ENCODE measurements around the gene POR.

Gene POR

DNA sequence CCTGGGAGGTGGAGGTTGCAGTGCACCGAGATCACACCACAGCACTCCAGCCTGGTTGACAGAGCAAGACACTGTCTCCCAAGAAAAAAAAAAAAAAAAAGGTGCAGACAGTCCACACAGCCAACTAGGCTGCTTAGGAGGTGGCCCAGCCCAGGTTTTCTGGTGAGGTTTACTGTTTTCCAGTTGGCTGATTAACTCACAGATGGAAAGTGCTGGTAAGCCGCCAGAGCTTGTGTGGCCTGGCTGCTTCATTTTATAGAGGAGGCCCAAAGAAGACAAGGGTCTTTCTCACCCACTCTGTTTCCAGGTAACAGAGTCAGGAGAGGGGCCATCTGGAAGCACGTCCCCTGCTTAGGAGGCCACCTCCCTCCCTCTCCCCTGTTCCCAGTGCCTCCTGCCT lies 29.9 kb upstream of the POR start:
- H3K9ac ChIP-seq (ENCODE audit: low read length): no peak overlapping the region
- no peak overlapping the region for H3K4me2 ChIP-seq (ENCODE audit: low read depth, low read length)
- no peaks in the 10 kb centered on the region for H3K9me2 ChIP-seq (replicated peaks; ENCODE audit: insufficient read depth, low read length)
- no peaks in the 10 kb centered on the region for H4K20me1 ChIP-seq (ENCODE audit: insufficient read depth, low read length)
- H3K9me3 ChIP-seq (replicated peaks; ENCODE audit: insufficient read depth, low read length): no peaks in the 10 kb centered on the region
- peaks cover 3% of the 10 kb centered on the region for H3K4me1 ChIP-seq (ENCODE audit: low read length)
- H3K36me3 ChIP-seq (replicated peaks; ENCODE audit: insufficient read depth, low read length): 0 out of 2 replicates have a peak, but pooled peaks cover 8% of the 10 kb centered on the region
- H3K27me3 ChIP-seq (replicated peaks; ENCODE audit: insufficient read depth, low read length): no peaks in the 10 kb centered on the region
- TF ChIP-seq, protein P1, sequence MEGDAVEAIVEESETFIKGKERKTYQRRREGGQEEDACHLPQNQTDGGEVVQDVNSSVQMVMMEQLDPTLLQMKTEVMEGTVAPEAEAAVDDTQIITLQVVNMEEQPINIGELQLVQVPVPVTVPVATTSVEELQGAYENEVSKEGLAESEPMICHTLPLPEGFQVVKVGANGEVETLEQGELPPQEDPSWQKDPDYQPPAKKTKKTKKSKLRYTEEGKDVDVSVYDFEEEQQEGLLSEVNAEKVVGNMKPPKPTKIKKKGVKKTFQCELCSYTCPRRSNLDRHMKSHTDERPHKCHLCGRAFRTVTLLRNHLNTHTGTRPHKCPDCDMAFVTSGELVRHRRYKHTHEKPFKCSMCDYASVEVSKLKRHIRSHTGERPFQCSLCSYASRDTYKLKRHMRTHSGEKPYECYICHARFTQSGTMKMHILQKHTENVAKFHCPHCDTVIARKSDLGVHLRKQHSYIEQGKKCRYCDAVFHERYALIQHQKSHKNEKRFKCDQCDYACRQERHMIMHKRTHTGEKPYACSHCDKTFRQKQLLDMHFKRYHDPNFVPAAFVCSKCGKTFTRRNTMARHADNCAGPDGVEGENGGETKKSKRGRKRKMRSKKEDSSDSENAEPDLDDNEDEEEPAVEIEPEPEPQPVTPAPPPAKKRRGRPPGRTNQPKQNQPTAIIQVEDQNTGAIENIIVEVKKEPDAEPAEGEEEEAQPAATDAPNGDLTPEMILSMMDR (IDR thresholded peaks at IDR 0.05; ENCODE audit: low read length): no peak
- no peak for TF ChIP-seq EZH2 (optimal IDR thresholded peaks at IDR 0.05; ENCODE audit: low read depth, low read length)
- H3K79me2 ChIP-seq (ENCODE audit: low read length): peaks cover 27% of the 10 kb centered on the region
- no peak for DNase-seq
- no peak overlapping the region for H3K27ac ChIP-seq (ENCODE audit: low read length)
- H3K4me3 ChIP-seq (ENCODE audit: low read length): no peak overlapping the region
- H3F3A ChIP-seq (ENCODE audit: insufficient read depth, low read length): no peaks in the 10 kb centered on the region
- H2AFZ ChIP-seq (ENCODE audit: low read length): no peak overlapping the region

DNA sequence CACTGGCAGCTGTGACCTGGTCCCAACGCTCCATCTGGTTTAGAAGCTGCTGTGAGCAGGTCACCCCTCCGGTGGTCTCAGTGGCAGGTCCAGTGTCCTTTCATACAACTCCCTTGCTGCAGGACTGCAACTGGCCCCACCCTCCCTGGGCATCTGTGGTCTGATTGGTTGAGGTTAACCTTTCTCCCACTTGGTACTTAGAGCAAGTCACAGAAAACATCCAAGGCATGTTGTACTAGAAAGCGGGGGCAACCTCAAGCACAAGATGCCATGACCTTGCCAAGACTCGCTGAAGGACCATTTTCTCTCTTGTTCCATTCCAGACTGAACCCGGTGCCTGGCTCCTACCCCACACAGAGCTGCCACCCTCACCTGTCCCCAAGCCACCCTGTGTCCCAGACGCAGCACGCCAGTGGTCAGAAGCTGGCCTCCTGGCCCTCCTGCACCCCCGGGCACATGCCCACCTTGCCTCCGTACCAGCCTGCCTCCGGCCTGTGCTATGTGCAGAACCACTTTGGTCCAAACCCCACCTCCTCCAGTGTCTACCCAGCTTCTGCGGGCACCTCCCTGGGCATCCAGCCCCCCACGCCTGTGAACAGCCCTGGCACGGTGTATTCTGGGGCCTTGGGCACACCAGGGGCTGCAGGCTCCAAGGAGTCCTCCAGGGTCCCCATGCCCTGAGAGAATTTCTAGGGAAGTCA lies 27.1 kb upstream of the POR start:
- DNase-seq: no peak
- H3K36me3 ChIP-seq (replicated peaks; ENCODE audit: insufficient read depth, low read length): no peaks in the 10 kb centered on the region

DNA sequence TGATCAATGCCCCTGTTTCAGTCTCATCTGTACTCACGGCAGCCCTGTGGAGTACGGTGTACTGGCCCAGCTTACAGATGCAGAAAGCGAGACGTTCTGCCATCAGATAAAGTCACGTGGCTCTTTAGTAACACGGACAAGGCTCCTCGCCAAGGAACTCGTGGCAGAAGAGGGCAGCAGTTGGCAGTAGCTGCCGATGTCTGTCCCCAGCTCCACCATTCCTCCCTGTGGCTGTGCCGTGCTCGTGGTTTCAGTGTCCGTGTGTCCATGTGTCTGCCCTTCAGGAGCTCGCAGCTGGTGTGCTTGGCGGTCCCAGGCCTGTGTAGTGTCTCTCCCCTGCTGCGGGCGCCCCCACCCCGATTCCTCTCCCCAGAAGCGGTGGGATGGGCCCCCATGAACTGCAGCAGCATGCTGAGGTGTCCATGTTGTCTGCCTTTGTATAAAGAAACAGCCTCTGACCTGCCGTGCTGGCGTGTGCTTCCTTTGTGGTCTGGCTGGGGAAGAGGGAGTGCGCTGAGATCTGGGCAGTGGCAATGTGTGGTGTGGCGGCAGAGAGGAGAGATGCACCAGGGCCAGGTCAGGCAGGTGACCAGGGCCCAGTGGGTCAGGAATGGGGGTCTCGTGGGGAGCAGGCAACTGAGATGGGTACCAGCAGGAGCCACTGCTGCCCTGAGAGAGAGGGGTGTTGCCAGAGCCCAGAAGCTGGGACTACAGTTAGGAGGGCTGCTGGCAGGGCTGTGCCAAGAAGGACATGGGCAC lies 26.3 kb upstream of the POR start:
- no peak overlapping the region for H3K27ac ChIP-seq (ENCODE audit: low read length)
- H2AFZ ChIP-seq (ENCODE audit: low read length): no peak overlapping the region
- no peaks in the 10 kb centered on the region for H3K36me3 ChIP-seq (replicated peaks; ENCODE audit: insufficient read depth, low read length)
- H3K79me2 ChIP-seq (ENCODE audit: low read length): no peaks in the 10 kb centered on the region; the same call in 1 of the 2 replicates
- no peak overlapping the region for H3K4me3 ChIP-seq (ENCODE audit: low read length)
- no peak overlapping the region for H3K9ac ChIP-seq (ENCODE audit: low read length)
- no peaks in the 10 kb centered on the region for H3F3A ChIP-seq (ENCODE audit: insufficient read depth, low read length)
- no peak overlapping the region for H3K4me2 ChIP-seq (ENCODE audit: low read depth, low read length)
- no peaks in the 10 kb centered on the region for H4K20me1 ChIP-seq (ENCODE audit: insufficient read depth, low read length)
- H3K9me3 ChIP-seq (replicated peaks; ENCODE audit: insufficient read depth, low read length): no peaks in the 10 kb centered on the region
- TF ChIP-seq, protein P1 (IDR thresholded peaks at IDR 0.05; ENCODE audit: low read length): no peak
- TF ChIP-seq EZH2phosphoT487 (IDR thresholded peaks at IDR 0.05; ENCODE audit: low read length) (no peak), EZH2 (optimal IDR thresholded peaks at IDR 0.05; ENCODE audit: low read depth, low read length) (no peak)
- H3K4me1 ChIP-seq (ENCODE audit: low read length): no peaks in the 10 kb centered on the region
- no peaks in the 10 kb centered on the region for H3K27me3 ChIP-seq (replicated peaks; ENCODE audit: insufficient read depth, low read length)
- no peak for DNase-seq
- no peaks in the 10 kb centered on the region for H3K9me2 ChIP-seq (replicated peaks; ENCODE audit: insufficient read depth, low read length)

More for the DNA sequence above, 27.1 kb upstream of the POR start:
- no peak overlapping the region for H3K4me3 ChIP-seq (ENCODE audit: low read length)
- TF ChIP-seq EZH2phosphoT487 (IDR thresholded peaks at IDR 0.05; ENCODE audit: low read length) (no peak), EZH2 (optimal IDR thresholded peaks at IDR 0.05; ENCODE audit: low read depth, low read length) (no peak)
- TF ChIP-seq, protein P1 (IDR thresholded peaks at IDR 0.05; ENCODE audit: low read length): no peak
- no peaks in the 10 kb centered on the region for H3K9me2 ChIP-seq (replicated peaks; ENCODE audit: insufficient read depth, low read length)
- H3K27ac ChIP-seq (ENCODE audit: low read length): no peak overlapping the region
- no peaks in the 10 kb centered on the region for H3K9me3 ChIP-seq (replicated peaks; ENCODE audit: insufficient read depth, low read length)
- H3K27me3 ChIP-seq (replicated peaks; ENCODE audit: insufficient read depth, low read length): no peaks in the 10 kb centered on the region
- no peak overlapping the region for H3K4me2 ChIP-seq (ENCODE audit: low read depth, low read length)
- no peaks in the 10 kb centered on the region for H4K20me1 ChIP-seq (ENCODE audit: insufficient read depth, low read length)
- no peaks in the 10 kb centered on the region for H3K4me1 ChIP-seq (ENCODE audit: low read length)
- no peak overlapping the region for H2AFZ ChIP-seq (ENCODE audit: low read length)
- peaks cover 3% of the 10 kb centered on the region for H3K79me2 ChIP-seq (ENCODE audit: low read length)
- no peak overlapping the region for H3K9ac ChIP-seq (ENCODE audit: low read length)
- H3F3A ChIP-seq (ENCODE audit: insufficient read depth, low read length): no peaks in the 10 kb centered on the region
